BJ (cell line): ENCODE results near the gene GPD1. TPM values are rescaled to one million over a fixed set of nuclear protein-coding genes. Genes with fewer than 3 reads are reported as not detected.
"Not testable (repeated sequence)": the region's sequence is repeated elsewhere in the genome, so short reads cannot be mapped to it uniquely, and the experiment has no call there.

ENCODE experiments used
- CTCF ChIA-PET: fragments of 350-600 bp; formaldehyde crosslinking; extraction: SDS; loops from one replicate; lab custom pipeline; 2021; ENCODE audit warnings: antibody characterized with exemption, inconsistent platforms; lab: Yijun Ruan, JAX
- POLR2A ChIA-PET: fragments of 300-600 bp; sonication (Branson Sonifier 250); formaldehyde crosslinking; extraction: SDS; loops from one replicate; lab custom pipeline; 2021; ENCODE audit warnings: antibody characterized with exemption; lab: Charles Lee
- DNase-seq: peaks from one replicate; pipeline ENCODE4 v3.0.0-alpha.2; 2011; ENCODE audit warnings: low read depth
- H3K27me3 ChIP-seq: 2 replicates; pipeline ENCODE4 v1.6.0; 2011; ENCODE audit warnings: low read length; ENCODE audit not compliant: control insufficient read depth, insufficient read depth
- H3K36me3 ChIP-seq: 2 replicates; pipeline ENCODE4 v1.5.1; 2011; ENCODE audit warnings: low read length; ENCODE audit not compliant: control insufficient read depth, insufficient read depth
- H3K4me3 ChIP-seq: 2 replicates; pipeline ENCODE4 v1.5.1; 2011; ENCODE audit warnings: low read depth, mild to moderate bottlenecking, control low read depth, low read length
- polyA plus RNA-seq: library from polyadenylated mRNA; depleted of rRNA; stranded (reverse); fragments of >200 nt; gene quantifications from 2 replicates; pipeline ENCODE4 v1.2.3, GENCODE V29; 2011
- TF ChIP-seq, protein P1 (sequence below): IDR thresholded peaks from 2 replicates; pipeline ENCODE4 v1.5.1; 2011; ENCODE audit warnings: low read depth, mild to moderate bottlenecking, control low read depth, inconsistent platforms, low read length, moderate library complexity; ENCODE audit not compliant: insufficient read depth

GPD1 gene
- polyA plus RNA-seq, 1 experiment = 0.47 TPM

DNA sequence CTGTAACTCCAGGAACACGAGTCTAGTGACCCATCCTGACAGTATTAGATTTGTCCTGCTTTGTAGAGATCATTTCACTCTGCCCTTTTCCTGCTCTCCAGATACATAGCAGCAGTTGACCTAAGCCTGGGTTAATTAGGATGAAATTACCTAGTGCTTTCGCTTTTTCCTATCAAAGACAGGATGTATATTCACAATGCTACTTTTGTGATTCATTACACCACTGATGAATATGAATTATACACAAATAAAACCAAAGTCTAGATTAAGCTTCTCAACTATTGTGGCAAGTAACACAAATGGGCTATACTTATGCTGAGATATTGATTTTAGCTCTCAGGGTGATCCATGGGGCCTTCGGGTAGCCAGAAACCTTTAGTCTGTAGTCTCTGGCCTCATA lies 45.5 kb downstream of the GPD1 start:
- Histone ChIP-seq H3K36me3 (no peaks in the 10 kb centered on the region), H3K27me3 (no peaks in the 10 kb centered on the region), H3K4me3 (no peak overlapping the region)
- TF ChIP-seq, protein P1, sequence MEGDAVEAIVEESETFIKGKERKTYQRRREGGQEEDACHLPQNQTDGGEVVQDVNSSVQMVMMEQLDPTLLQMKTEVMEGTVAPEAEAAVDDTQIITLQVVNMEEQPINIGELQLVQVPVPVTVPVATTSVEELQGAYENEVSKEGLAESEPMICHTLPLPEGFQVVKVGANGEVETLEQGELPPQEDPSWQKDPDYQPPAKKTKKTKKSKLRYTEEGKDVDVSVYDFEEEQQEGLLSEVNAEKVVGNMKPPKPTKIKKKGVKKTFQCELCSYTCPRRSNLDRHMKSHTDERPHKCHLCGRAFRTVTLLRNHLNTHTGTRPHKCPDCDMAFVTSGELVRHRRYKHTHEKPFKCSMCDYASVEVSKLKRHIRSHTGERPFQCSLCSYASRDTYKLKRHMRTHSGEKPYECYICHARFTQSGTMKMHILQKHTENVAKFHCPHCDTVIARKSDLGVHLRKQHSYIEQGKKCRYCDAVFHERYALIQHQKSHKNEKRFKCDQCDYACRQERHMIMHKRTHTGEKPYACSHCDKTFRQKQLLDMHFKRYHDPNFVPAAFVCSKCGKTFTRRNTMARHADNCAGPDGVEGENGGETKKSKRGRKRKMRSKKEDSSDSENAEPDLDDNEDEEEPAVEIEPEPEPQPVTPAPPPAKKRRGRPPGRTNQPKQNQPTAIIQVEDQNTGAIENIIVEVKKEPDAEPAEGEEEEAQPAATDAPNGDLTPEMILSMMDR = no peak
- DNase-seq = no peak
- CTCF ChIA-PET = interaction anchor here (1.3 kb wide), 1 partner anchor 39 kb away, joined by 4 read pairs; no protein-coding TSS in a partner anchor
- POLR2A ChIA-PET = no interaction called here

DNA sequence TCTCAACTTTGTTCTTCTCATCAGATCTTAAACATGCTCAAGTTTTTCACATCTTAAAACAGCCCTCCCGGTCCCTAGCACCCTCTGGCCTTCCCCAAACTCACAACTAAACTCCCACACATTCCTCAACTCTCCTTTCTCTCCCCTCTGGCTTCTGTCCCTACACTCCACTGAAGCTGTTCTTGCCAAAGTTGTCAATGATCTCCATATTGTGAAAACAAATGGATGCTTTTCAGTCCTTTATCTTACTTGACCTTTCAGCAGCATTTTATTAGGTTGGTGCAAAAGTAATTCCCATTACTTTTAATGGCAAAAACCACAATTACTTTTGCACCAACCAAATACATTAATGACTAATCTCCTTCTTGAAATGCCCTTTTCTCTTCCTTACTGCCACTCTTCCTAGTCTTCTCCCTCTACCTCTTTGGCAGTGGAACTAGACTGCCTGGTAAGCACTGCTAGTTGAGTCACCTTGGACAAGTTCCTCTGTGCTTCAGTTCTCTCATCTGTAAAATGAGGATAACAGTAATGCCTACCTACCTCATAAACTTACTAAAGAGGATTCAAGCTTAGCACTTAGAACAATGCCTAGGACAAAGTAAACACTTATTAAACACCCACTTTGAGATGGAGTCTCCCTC lies 47.4 kb downstream of the GPD1 start:
- ChIA-PET CTCF (interaction anchor here (1.5 kb wide), 1 partner anchor 40 kb away, joined by 4 read pairs; the partner anchor contains the start of gene COX14), POLR2A (no interaction called here)
- no peak for DNase-seq
- TF ChIP-seq, protein P1 = no peak
- Histone ChIP-seq H3K27me3 (no peaks in the 10 kb centered on the region), H3K36me3 (no peaks in the 10 kb centered on the region), H3K4me3 (no peak overlapping the region)

DNA sequence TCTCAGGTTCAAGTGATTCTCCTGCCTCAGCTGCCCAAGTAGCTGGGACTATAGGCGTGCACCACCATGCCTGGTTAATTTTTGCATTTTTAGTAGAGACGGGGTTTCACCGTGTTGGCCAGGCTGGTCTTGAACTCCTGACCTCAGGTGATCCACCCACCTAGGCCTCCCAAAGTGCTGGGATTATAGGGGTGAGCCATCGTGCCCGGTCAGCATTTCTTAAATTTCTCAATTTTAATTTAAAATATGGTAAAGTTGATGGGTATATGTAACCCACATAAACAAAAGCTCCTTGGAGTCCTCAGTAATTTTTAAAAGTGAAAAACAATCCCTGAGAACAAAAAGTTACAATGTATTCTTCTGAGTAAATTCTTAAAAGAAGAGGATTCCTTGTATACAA lies 51.1 kb downstream of the GPD1 start:
- H3K4me3 ChIP-seq, POLR2A ChIA-PET, H3K36me3 ChIP-seq, H3K27me3 ChIP-seq, DNase-seq: not testable (repeated sequence)
- CTCF ChIA-PET = interaction anchor here (1.0 to 1.2 kb wide), 4 partner anchors 9 to 80 kb away, joined by 3 to 9 read pairs (median 4); no protein-coding TSS in a partner anchor

DNA sequence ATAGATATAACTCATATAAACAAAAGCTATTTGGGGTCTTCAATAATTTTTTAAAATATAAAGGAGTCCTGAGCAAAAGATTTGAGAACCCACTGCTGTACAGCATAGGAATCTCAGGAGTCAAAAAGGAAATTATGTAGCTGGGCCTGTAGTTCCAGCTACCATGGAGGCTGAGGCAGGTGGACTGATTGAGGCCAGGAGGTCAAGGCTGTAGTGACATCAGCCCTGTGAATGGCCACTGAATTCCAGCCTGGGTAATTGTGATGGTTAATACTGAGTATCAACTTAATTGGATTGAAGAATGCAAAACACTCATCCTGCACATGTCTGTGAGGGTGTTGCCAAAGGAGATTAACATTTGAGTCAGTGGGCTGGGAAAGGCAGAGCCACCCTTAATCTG lies 52.8 kb downstream of the GPD1 start:
- CTCF ChIA-PET = interaction anchor here (0.7 to 1.5 kb wide), 4 partner anchors 18 to 159 kb away, joined by 3 to 4 read pairs (median 3); partner anchors contain the start of gene COX14
- DNase-seq = no peak
- TF ChIP-seq, protein P1 = no peak
- Histone ChIP-seq H3K27me3 (no peaks in the 10 kb centered on the region), H3K4me3 (no peak overlapping the region), H3K36me3 (no peaks in the 10 kb centered on the region)
- POLR2A ChIA-PET = interaction anchor here (1.0 kb wide), 1 partner anchor 45 kb away, joined by 5 read pairs; no protein-coding TSS in a partner anchor

DNA sequence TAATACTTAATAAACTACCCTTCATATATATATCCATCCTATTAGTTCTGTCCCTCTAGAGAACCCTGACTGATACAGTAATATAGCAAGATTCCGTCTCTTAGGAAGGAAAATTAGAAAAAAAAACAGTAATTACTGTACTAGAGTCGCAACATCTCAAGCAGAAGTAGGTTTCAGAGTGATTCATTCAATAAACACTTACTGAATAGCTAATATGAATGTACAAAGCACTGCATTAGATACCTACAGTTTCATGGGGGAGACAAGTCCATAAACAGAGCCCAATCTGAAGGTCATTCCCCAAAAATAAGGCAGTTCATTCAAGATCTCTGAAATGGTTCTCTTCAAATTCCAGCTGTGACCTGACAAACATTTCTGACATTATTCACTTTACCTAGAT lies 53.5 kb downstream of the GPD1 start:
- CTCF ChIA-PET = interaction anchor here (0.6 to 1.0 kb wide), 5 partner anchors 9 to 191 kb away, joined by 3 read pairs; partner anchors contain the start of gene COX14
- POLR2A ChIA-PET = interaction anchor here (0.6 to 1.0 kb wide), 3 partner anchors 11 to 47 kb away, joined by 3 to 5 read pairs (median 3); no protein-coding TSS in a partner anchor
- TF ChIP-seq, protein P1 = no peak
- no peak for DNase-seq
- Histone ChIP-seq H3K27me3 (no peaks in the 10 kb centered on the region), H3K4me3 (no peak overlapping the region), H3K36me3 (no peaks in the 10 kb centered on the region)
